Activated T-cell treated with anti-CD3 and anti-CD28 coated beads, Interleukin-2, amount 50 U/mL, for 24 hours (primary cell): ENCODE results near the gene PLCH2.

ENCODE experiments used
- DNase-seq: peaks from one replicate; pipeline ENCODE4 v3.0.0-alpha.2; 2020
- H3K27ac Mint-ChIP-seq: 2 replicates; pipeline ENCODE4 v1.8.0; 2020; ENCODE audit warnings: mild to moderate bottlenecking, mixed read lengths
- H3K27me3 Mint-ChIP-seq: 2 replicates; pipeline ENCODE4 v1.8.0; 2020; ENCODE audit warnings: mixed read lengths
- H3K36me3 Mint-ChIP-seq: 2 replicates; pipeline ENCODE4 v1.8.0; 2020; ENCODE audit warnings: low read depth, mixed read lengths
- H3K4me1 Mint-ChIP-seq: 2 replicates; pipeline ENCODE4 v1.8.0; 2020; ENCODE audit warnings: low read depth, mixed read lengths
- H3K4me3 Mint-ChIP-seq: 2 replicates; pipeline ENCODE4 v1.8.0; 2020; ENCODE audit warnings: mild to moderate bottlenecking, moderate library complexity, mixed read lengths
- H3K9me3 Mint-ChIP-seq: 2 replicates; pipeline ENCODE4 v1.8.0; 2020; ENCODE audit warnings: mixed read lengths

PLCH2 gene

GRCh38 chr1:2473198-2473597 is 2.9 kb upstream of the PLCH2 start:
- no peaks in the 10 kb centered on the region for H3K36me3 Mint-ChIP-seq
- no peak overlapping the region for H3K27ac Mint-ChIP-seq
- H3K9me3 Mint-ChIP-seq: no peaks in the 10 kb centered on the region
- peaks cover 6% of the 10 kb centered on the region for H3K27me3 Mint-ChIP-seq
- H3K4me3 Mint-ChIP-seq: no peak overlapping the region
- no peaks in the 10 kb centered on the region for H3K4me1 Mint-ChIP-seq
- DNase-seq: no peak

- no peak overlapping the region for H3K4me3 Mint-ChIP-seq
- H3K9me3 Mint-ChIP-seq: no peaks in the 10 kb centered on the region
- H3K27me3 Mint-ChIP-seq: no peaks in the 10 kb centered on the region
- H3K36me3 Mint-ChIP-seq: no peaks in the 10 kb centered on the region
- no peak overlapping the region for H3K27ac Mint-ChIP-seq
- DNase-seq: no peak
- no peaks in the 10 kb centered on the region for H3K4me1 Mint-ChIP-seq
Observed at GRCh38 chr1:2474104-2474844, 1.8 kb upstream of the PLCH2 start.

- DNase-seq: no peak
- Mint-ChIP-seq H3K4me1 (no peaks in the 10 kb centered on the region), H3K27me3 (no peaks in the 10 kb centered on the region), H3K4me3 (no peak overlapping the region), H3K36me3 (no peaks in the 10 kb centered on the region), H3K9me3 (no peaks in the 10 kb centered on the region), H3K27ac (no peak overlapping the region)
Observed at GRCh38 chr1:2474933-2475371, 1.1 kb upstream of the PLCH2 start.

GRCh38 chr1:2475571-2475970 is 518 bp upstream of the PLCH2 start:
- H3K27ac Mint-ChIP-seq: no peak overlapping the region
- no peak overlapping the region for H3K4me3 Mint-ChIP-seq
- H3K27me3 Mint-ChIP-seq: no peaks in the 10 kb centered on the region
- no peak for DNase-seq
- no peaks in the 10 kb centered on the region for H3K9me3 Mint-ChIP-seq
- H3K4me1 Mint-ChIP-seq: no peaks in the 10 kb centered on the region
- no peaks in the 10 kb centered on the region for H3K36me3 Mint-ChIP-seq

DNA sequence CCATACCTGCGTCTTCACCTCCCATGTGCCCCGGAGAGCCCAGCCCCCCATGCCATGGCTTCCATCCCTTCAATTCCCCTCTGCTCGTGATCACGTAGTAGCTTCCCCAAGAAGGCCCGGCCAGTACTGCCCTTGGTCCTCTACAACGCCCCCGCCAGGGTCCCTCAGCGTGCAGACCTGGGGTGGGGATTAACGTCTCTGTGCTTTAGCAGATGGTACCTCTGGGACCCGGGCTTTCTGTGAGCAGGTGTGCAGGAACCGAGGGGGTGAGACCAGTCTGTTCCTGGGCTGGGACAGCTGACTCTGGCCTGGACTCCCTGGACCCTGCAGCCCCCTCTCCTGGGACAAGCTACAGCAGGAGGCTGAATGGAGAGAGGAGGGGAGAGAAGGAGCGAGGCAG is 1.2 kb downstream of the PLCH2 start:
- Mint-ChIP-seq H3K9me3 (no peaks in the 10 kb centered on the region), H3K36me3 (no peaks in the 10 kb centered on the region), H3K27ac (no peak overlapping the region), H3K4me3 (no peak overlapping the region), H3K27me3 (no peaks in the 10 kb centered on the region), H3K4me1 (no peaks in the 10 kb centered on the region)
- no peak for DNase-seq

GRCh38 chr1:2477791-2478499 is 1.9 kb downstream of the PLCH2 start:
- H3K27me3 Mint-ChIP-seq: no peaks in the 10 kb centered on the region
- H3K27ac Mint-ChIP-seq: no peak overlapping the region
- no peak for DNase-seq
- no peaks in the 10 kb centered on the region for H3K9me3 Mint-ChIP-seq
- no peak overlapping the region for H3K4me3 Mint-ChIP-seq
- no peaks in the 10 kb centered on the region for H3K4me1 Mint-ChIP-seq
- H3K36me3 Mint-ChIP-seq: no peaks in the 10 kb centered on the region

- Mint-ChIP-seq H3K9me3 (no peaks in the 10 kb centered on the region), H3K4me3 (no peak overlapping the region), H3K36me3 (no peaks in the 10 kb centered on the region), H3K27ac (no peak overlapping the region), H3K4me1 (peaks cover 3% of the 10 kb centered on the region), H3K27me3 (no peaks in the 10 kb centered on the region)
- DNase-seq: no peak
Observed at GRCh38 chr1:2479186-2479585, 3.1 kb downstream of the PLCH2 start.

GRCh38 chr1:2479618-2480017 is 3.5 kb downstream of the PLCH2 start:
- H3K9me3 Mint-ChIP-seq: no peaks in the 10 kb centered on the region
- no peaks in the 10 kb centered on the region for H3K36me3 Mint-ChIP-seq
- H3K27me3 Mint-ChIP-seq: no peaks in the 10 kb centered on the region
- H3K4me3 Mint-ChIP-seq: no peak overlapping the region
- DNase-seq: no peak
- H3K27ac Mint-ChIP-seq: no peak overlapping the region
- peaks cover 4% of the 10 kb centered on the region for H3K4me1 Mint-ChIP-seq

- no peaks in the 10 kb centered on the region for H3K27me3 Mint-ChIP-seq
Observed at GRCh38 chr1:2480236-2480985, 4.3 kb downstream of the PLCH2 start.

GRCh38 chr1:2480986-2481364 is 4.9 kb downstream of the PLCH2 start:
- Mint-ChIP-seq H3K4me1 (peaks cover 4% of the 10 kb centered on the region), H3K36me3 (no peaks in the 10 kb centered on the region), H3K4me3 (no peak overlapping the region), H3K9me3 (no peaks in the 10 kb centered on the region), H3K27me3 (no peaks in the 10 kb centered on the region), H3K27ac (no peak overlapping the region)
- DNase-seq: no peak

More at GRCh38 chr1:2480236-2480985, 4.3 kb downstream of the PLCH2 start:
- Mint-ChIP-seq H3K27ac (no peak overlapping the region), H3K36me3 (no peaks in the 10 kb centered on the region), H3K4me1 (peaks cover 4% of the 10 kb centered on the region), H3K4me3 (no peak overlapping the region), H3K9me3 (no peaks in the 10 kb centered on the region)
- no peak for DNase-seq

GRCh38 chr1:2481885-2482284 is 5.8 kb downstream of the PLCH2 start:
- DNase-seq: no peak
- no peaks in the 10 kb centered on the region for H3K9me3 Mint-ChIP-seq
- peaks cover 4% of the 10 kb centered on the region for H3K4me1 Mint-ChIP-seq
- no peaks in the 10 kb centered on the region for H3K27me3 Mint-ChIP-seq
- H3K4me3 Mint-ChIP-seq: no peak overlapping the region
- H3K27ac Mint-ChIP-seq: no peak overlapping the region
- no peaks in the 10 kb centered on the region for H3K36me3 Mint-ChIP-seq

DNA sequence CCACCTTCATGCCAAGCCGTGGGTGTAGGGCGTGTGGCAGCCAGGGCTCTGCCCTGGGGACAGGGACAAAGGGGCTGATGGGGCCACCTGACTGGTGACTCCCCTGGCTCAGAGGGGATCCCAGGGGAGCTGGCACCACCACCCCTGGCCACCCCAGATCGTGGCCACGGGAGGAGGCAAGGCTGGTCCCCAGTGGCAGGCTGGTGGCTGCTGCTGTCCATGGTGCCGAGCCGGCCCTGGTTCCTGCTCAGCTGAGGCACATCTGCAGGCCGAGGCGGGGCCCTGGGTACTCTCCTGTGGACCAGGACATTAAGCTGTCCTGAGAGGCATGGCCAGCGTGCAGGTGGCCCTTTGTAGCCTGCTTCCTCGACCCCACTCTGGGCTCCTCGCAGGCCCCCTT is 6.5 kb downstream of the PLCH2 start:
- no peak overlapping the region for H3K27ac Mint-ChIP-seq
- H3K27me3 Mint-ChIP-seq: no peaks in the 10 kb centered on the region
- H3K9me3 Mint-ChIP-seq: no peaks in the 10 kb centered on the region
- H3K36me3 Mint-ChIP-seq: peaks cover 3% of the 10 kb centered on the region
- H3K4me1 Mint-ChIP-seq: peaks cover 4% of the 10 kb centered on the region
- no peak for DNase-seq
- no peak overlapping the region for H3K4me3 Mint-ChIP-seq

DNA sequence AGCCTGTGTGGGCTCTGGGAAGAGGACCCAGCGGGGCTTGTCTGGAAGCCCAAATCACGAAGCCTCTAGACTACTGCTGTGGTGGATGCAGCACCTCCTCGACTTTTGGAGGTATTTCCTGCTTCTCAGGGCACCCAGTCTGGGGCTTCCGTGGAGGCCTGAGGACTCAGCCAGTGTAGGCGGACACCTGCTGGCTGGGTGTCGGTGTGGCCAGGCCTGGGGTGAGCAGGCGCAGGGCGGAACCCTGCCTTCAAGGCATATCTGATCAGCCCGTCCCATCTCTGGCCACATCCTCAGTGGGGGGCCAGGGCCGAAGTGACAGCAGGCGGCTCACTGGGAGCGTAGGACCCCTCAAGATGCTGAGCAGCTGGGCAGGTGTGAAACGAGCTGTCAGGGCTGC is 6.9 kb downstream of the PLCH2 start:
- H3K9me3 Mint-ChIP-seq: peaks cover 2% of the 10 kb centered on the region
- no peaks in the 10 kb centered on the region for H3K27me3 Mint-ChIP-seq
- H3K4me3 Mint-ChIP-seq: no peak overlapping the region
- H3K4me1 Mint-ChIP-seq: peaks cover 4% of the 10 kb centered on the region
- DNase-seq: no peak
- no peak overlapping the region for H3K27ac Mint-ChIP-seq
- peaks cover 4% of the 10 kb centered on the region for H3K36me3 Mint-ChIP-seq

- Mint-ChIP-seq H3K27ac (no peak overlapping the region), H3K27me3 (no peaks in the 10 kb centered on the region), H3K4me3 (no peak overlapping the region), H3K9me3 (peaks cover 7% of the 10 kb centered on the region), H3K4me1 (peaks cover 4% of the 10 kb centered on the region), H3K36me3 (peaks cover 9% of the 10 kb centered on the region)
- no peak for DNase-seq
Observed at GRCh38 chr1:2483970-2484369, 7.9 kb downstream of the PLCH2 start.

- H3K4me1 Mint-ChIP-seq: peaks cover 4% of the 10 kb centered on the region
- no peaks in the 10 kb centered on the region for H3K27me3 Mint-ChIP-seq
- no peak overlapping the region for H3K4me3 Mint-ChIP-seq
- peaks cover 12% of the 10 kb centered on the region for H3K36me3 Mint-ChIP-seq
- H3K9me3 Mint-ChIP-seq: peaks cover 9% of the 10 kb centered on the region
- H3K27ac Mint-ChIP-seq: no peak overlapping the region
- DNase-seq: no peak
Observed at GRCh38 chr1:2486041-2486440, 10.0 kb downstream of the PLCH2 start.
